Right lobe of liver (tissue), 5 donors: Measurements from ENCODE around the gene ZNF474. TPM values are rescaled to one million over a fixed set of nuclear protein-coding genes. Genes with fewer than 3 reads are reported as not detected.

ENCODE experiments used
- total RNA-seq, 6 experiments: library from RNA; depleted of rRNA in 2 of 6; stranded (reverse); fragments of >200 nt in 2 of 6; fragmentation: NEBNext Ultra II Directional in 3 of 6; extraction: Animal tissue kit (Norgen Biotek cat#: 25700) in 3 of 6; gene quantifications; one replicate each; pipeline versions ENCODE4 v1.1.0 to v1.2.4, GENCODE V29; 2016 to 2023
- donor health status: DM: no; HTN: no; CAD: no.
- donor health status: DM: no; HTN: no; CAD: no.
- donor health status: DM: no; HTN: yes; CAD: no.
- donor health status: DM: no; HTN: yes; CAD: no.

The ZNF474 gene
- total RNA-seq, 6 experiments from 2014 or later: 0.12 TPM; not detected in 5

Other genes with a start within 250 kb of the ZNF474 start
- gene SRFBP1, start 167.6 kb upstream of the ZNF474 start, total RNA-seq: 1 to 10 TPM; 3.2 to 9.5 (median 6.1) TPM
- gene LOX, start 51.3 kb upstream of the ZNF474 start, total RNA-seq: 10 to 100 TPM in 1 of 6 experiments, 1 to 10 TPM in 4, under 1 TPM in 1; 0.97 to 11.8 (median 2.2) TPM
- gene SNCAIP, start 182.7 kb downstream of the ZNF474 start, total RNA-seq: under 1 TPM in 5 of 6 experiments, not detected in 1; 0.19 to 0.65 (median 0.32) TPM